K562 (cell line): ENCODE data around the gene GP1BA. TPM values are rescaled to one million over a fixed set of nuclear protein-coding genes. Genes with fewer than 3 reads are reported as not detected.
A peak's percentile ranks its signal among the peaks of the same experiment; 100 is the strongest.

Experiments used
- FOXP1 ChIP-seq: sonication (generic); formaldehyde crosslinking; IDR thresholded peaks from 2 replicates; pipeline ENCODE4 v1.8.0; 2022; ENCODE audit warnings: mild to moderate bottlenecking, missing genetic modification reagents
- MCM7 ChIP-seq, 2 experiments: fragments of 450-650 bp; IDR thresholded peaks; 2 replicates each; pipeline ENCODE4 v1.6.1; 2016 to 2018
- MTF1 ChIP-seq: fragments of 250-450 bp; sonication (Bioruptor Pico); IDR thresholded peaks from 2 replicates; pipeline ENCODE4 v1.9.0; 2021; ENCODE audit warnings: moderate library complexity, mild to moderate bottlenecking, inconsistent platforms, borderline replicate concordance
- POLR2AphosphoS2 ChIP-seq: IDR thresholded peaks from 2 replicates; pipeline ENCODE4 v1.6.1; 2012; ENCODE audit warnings: low read length, improper control_type of control experiment
- SIN3A ChIP-seq, 2 experiments: fragments of 150-350 bp in 1 of 2; IDR thresholded peaks; 2 replicates each; pipeline ENCODE4 v1.6.1; 2011 to 2016; ENCODE audit warnings: borderline replicate concordance in 2 of 2, low read depth in 2 of 2, low read length in 2 of 2, mild to moderate bottlenecking in 2 of 2, moderate library complexity in 2 of 2; ENCODE audit not compliant: control insufficient read depth in 1 of 2
- SMAD3 ChIP-seq: fragments of 450-650 bp; formaldehyde crosslinking; conservative IDR thresholded peaks from 2 replicates; pipeline ENCODE4 v1.4.0; 2020; ENCODE audit warnings: mild to moderate bottlenecking
- SNRNP70 ChIP-seq: fragments of 200-400 bp; formaldehyde crosslinking; optimal IDR thresholded peaks from 2 replicates; pipeline ENCODE3; 2017; ENCODE audit warnings: low read depth, low read length
- TAF7 ChIP-seq: fragments of 450-650 bp; IDR thresholded peaks from 2 replicates; pipeline ENCODE4 v1.6.1; 2016; ENCODE audit warnings: missing genetic modification characterization, missing compliant biosample characterization
- ZNF668 ChIP-seq: fragments of 250-450 bp; sonication (Bioruptor Pico); IDR thresholded peaks from 2 replicates; pipeline ENCODE4 v1.8.0; 2022; ENCODE audit warnings: mild to moderate bottlenecking, inconsistent platforms
- polyA plus RNA-seq, 8 experiments: library from polyadenylated mRNA; depleted of rRNA in 4 of 8; stranded (reverse) in 5 of 8; unstranded in 3 of 8; fragments of >200 nt; fragmentation: Nextera tagmentation in 2 of 8; fragmentation: Illumina TruSeq in 1 of 8; extraction: Ambion mirVana in 2 of 8; extraction: Trizol in 1 of 8; gene quantifications; 2 replicates each; pipeline versions ENCODE4 v1.2.1 to v1.2.3, GENCODE V29; 2011 to 2014; ENCODE audit warnings: inconsistent platforms in 1 of 8, missing spikeins in 1 of 8
- total RNA-seq, 7 experiments: library from RNA; depleted of rRNA in 6 of 7; stranded (reverse); fragments of >200 nt in 6 of 7; fragmentation: Illumina TruSeq in 2 of 7; extraction: Trizol in 2 of 7; gene quantifications; 2 replicates each; pipeline versions ENCODE4 v1.2.1 to v1.2.3, GENCODE V29; 2011 to 2021; ENCODE audit warnings: low replicate concordance in 1 of 7
- TF ChIP-seq, protein P1 (sequence below): fragments of 450-650 bp; IDR thresholded peaks from 2 replicates; pipeline ENCODE4 v1.6.1; 2016
- TF ChIP-seq, protein P2 (sequence below): fragments of 200-800 bp; sonication (Bioruptor generic); IDR thresholded peaks from 2 replicates; pipeline ENCODE4 v1.6.1; 2017; ENCODE audit warnings: missing genetic modification characterization, missing compliant biosample characterization
- TF ChIP-seq, protein P3 (sequence below): fragments of 250-450 bp; sonication (Bioruptor Pico); IDR thresholded peaks from 2 replicates; pipeline ENCODE4 v1.5.0; 2021; ENCODE audit warnings: mild to moderate bottlenecking, moderate library complexity
- TF ChIP-seq, protein P4 (sequence below): sonication (generic); formaldehyde crosslinking; IDR thresholded peaks from 2 replicates; pipeline ENCODE4 v1.8.0; 2022; ENCODE audit warnings: missing genetic modification reagents, mild to moderate bottlenecking, moderate library complexity, borderline replicate concordance
- TF ChIP-seq, protein P5 (sequence below): fragments of 250-450 bp; sonication (Bioruptor Pico); IDR thresholded peaks from 2 replicates; pipeline ENCODE4 v1.5.0; 2021; ENCODE audit warnings: mild to moderate bottlenecking, borderline replicate concordance
- TF ChIP-seq, protein P6 (sequence below): fragments of 450-650 bp; IDR thresholded peaks from 2 replicates; pipeline ENCODE4 v1.6.1; 2016; ENCODE audit warnings: borderline replicate concordance

The GP1BA gene
- total and polyA plus RNA-seq, 9 of the 15 experiments (the other 6 are each of a cell fraction or from before 2014, with no cell fraction given) = 0.01 TPM; not detected in 8

DNA sequence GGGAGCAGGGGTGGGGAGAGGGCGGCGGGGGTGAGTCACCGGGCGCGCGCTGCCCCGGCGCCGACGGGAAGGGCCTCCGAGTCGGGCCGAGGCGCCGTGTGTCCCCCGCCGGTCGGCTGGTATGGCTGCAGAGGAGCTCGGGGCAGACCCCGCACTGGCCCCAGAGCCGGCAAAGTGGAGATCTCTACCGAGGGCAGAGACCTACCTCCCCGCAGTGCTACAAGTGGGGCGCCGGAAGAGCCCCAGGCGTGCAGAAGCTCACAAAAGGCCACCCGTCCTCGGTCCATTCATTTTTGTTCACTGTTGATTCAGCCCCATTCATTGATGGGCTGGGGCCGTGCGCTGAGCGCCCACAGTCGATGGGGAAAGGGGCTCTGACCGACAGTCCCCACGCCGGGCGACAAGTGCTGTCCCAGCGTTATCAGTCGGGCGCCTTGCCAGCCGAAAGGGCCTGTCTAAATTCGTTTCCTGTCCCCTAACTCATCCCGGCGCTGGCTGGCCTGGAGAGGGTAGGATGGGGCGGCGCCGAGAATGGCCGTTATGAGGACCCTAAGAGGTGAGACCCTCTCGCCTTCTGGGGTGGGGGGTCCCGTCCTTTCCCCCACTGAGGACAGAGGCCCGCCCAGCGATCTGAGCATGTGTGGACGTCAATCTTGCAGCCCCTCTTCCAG lies 18.1 kb downstream of the GP1BA start (continued):
- TF ChIP-seq POLR2AphosphoS2 (no peak), SMAD3 (CRISPR knock-in tag) (no peak), ZNF668 (no peak), MCM7 (IDR thresholded peaks at IDR 0.05) (no peak), MTF1 (CRISPR knock-in tag) (no peak), TAF7 (tag) (no peak), SNRNP70 (no peak), SIN3A (IDR thresholded peaks at IDR 0.05; ENCODE audit: borderline replicate concordance in 2 of 2, control insufficient read depth in 1 of 2, low read depth in 2 of 2, low read length in 2 of 2) (peak in 1 of 2 experiments; percentile 3; a peak in 1 of 4 replicates), FOXP1 (CRISPR knock-in tag) (no peak)
- TF ChIP-seq, protein P1, sequence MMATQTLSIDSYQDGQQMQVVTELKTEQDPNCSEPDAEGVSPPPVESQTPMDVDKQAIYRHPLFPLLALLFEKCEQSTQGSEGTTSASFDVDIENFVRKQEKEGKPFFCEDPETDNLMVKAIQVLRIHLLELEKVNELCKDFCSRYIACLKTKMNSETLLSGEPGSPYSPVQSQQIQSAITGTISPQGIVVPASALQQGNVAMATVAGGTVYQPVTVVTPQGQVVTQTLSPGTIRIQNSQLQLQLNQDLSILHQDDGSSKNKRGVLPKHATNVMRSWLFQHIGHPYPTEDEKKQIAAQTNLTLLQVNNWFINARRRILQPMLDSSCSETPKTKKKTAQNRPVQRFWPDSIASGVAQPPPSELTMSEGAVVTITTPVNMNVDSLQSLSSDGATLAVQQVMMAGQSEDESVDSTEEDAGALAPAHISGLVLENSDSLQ = peak; percentile 49
- TF ChIP-seq, protein P2, sequence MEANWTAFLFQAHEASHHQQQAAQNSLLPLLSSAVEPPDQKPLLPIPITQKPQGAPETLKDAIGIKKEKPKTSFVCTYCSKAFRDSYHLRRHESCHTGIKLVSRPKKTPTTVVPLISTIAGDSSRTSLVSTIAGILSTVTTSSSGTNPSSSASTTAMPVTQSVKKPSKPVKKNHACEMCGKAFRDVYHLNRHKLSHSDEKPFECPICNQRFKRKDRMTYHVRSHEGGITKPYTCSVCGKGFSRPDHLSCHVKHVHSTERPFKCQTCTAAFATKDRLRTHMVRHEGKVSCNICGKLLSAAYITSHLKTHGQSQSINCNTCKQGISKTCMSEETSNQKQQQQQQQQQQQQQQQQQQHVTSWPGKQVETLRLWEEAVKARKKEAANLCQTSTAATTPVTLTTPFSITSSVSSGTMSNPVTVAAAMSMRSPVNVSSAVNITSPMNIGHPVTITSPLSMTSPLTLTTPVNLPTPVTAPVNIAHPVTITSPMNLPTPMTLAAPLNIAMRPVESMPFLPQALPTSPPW = peak; percentile 76
- TF ChIP-seq, protein P3, sequence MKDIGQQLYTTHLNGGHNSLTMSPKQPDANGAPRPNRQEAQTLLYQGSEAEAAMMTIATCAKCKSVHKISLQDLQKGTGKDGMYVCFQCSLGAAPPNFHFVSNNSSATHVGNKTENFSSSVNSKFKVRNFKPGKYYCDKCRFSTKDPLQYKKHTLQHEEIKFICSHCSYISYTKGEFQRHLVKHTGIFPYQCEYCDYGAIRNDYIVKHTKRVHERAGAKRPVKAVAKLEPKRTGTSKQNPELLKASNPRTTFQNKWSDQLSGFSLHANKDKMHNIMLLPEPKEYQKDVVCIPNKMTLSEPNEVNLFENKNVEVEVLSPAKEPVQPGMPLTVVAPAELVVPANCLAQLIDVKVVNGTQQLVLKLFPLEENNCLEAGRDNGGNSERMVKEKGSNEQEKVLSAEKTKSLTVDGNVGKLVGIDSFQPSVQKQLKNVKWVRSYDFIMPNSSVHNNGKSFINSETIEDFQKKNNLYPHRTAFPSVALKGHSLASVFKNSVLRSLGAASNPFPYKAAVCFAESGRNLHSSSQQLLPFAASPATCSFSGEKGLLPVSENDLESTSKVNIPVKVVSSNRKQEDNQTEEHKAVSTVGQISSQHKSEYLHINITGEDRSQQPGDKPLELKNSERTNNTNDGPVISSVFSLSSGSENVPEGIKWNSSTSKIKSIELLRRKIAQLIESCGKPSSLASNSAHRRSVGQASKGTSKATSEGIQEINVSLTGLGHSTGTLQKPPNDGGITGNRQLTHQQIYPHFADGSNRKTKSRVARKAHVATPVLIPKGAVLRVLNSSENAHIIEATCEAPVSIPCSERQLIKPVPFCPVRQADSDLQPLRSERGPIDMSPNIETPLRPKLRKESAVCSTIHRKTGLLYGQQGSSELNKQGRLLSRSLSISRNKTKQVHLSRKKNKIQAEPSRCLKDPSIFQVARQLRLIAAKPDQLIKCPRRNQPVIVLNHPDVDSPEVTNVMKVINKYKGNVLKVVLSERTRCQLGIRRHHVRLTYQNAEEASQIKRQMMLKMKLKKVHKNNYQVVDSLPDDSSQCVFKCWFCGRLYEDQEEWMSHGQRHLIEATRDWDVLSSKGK (CRISPR knock-in tag) = no peak
- TF ChIP-seq, protein P4, sequence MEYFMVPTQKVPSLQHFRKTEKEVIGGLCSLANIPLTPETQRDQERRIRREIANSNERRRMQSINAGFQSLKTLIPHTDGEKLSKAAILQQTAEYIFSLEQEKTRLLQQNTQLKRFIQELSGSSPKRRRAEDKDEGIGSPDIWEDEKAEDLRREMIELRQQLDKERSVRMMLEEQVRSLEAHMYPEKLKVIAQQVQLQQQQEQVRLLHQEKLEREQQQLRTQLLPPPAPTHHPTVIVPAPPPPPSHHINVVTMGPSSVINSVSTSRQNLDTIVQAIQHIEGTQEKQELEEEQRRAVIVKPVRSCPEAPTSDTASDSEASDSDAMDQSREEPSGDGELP (CRISPR knock-in tag) = 0 out of 2 replicates have a peak, but pooled peaks have one; percentile 26
- TF ChIP-seq, protein P5, sequence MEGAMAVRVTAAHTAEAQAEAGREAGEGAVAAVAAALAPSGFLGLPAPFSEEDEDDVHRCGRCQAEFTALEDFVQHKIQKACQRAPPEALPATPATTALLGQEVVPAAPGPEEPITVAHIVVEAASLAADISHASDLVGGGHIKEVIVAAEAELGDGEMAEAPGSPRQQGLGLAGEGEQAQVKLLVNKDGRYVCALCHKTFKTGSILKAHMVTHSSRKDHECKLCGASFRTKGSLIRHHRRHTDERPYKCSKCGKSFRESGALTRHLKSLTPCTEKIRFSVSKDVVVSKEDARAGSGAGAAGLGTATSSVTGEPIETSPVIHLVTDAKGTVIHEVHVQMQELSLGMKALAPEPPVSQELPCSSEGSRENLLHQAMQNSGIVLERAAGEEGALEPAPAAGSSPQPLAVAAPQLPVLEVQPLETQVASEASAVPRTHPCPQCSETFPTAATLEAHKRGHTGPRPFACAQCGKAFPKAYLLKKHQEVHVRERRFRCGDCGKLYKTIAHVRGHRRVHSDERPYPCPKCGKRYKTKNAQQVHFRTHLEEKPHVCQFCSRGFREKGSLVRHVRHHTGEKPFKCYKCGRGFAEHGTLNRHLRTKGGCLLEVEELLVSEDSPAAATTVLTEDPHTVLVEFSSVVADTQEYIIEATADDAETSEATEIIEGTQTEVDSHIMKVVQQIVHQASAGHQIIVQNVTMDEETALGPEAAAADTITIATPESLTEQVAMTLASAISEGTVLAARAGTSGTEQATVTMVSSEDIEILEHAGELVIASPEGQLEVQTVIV = no peak
- TF ChIP-seq, protein P6, sequence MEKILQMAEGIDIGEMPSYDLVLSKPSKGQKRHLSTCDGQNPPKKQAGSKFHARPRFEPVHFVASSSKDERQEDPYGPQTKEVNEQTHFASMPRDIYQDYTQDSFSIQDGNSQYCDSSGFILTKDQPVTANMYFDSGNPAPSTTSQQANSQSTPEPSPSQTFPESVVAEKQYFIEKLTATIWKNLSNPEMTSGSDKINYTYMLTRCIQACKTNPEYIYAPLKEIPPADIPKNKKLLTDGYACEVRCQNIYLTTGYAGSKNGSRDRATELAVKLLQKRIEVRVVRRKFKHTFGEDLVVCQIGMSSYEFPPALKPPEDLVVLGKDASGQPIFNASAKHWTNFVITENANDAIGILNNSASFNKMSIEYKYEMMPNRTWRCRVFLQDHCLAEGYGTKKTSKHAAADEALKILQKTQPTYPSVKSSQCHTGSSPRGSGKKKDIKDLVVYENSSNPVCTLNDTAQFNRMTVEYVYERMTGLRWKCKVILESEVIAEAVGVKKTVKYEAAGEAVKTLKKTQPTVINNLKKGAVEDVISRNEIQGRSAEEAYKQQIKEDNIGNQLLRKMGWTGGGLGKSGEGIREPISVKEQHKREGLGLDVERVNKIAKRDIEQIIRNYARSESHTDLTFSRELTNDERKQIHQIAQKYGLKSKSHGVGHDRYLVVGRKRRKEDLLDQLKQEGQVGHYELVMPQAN = 0 out of 2 replicates have a peak, but pooled peaks have one; percentile 7
